NCI-H2227 treated with DMSO at 0.1 percent for 48 hours (cell line): ENCODE results near the gene SS18L1.
"Not testable (repeated sequence)": the region's sequence is repeated elsewhere in the genome, so short reads cannot be mapped to it uniquely, and the experiment has no call there.

Source experiments
- DNase-seq: peaks from one replicate; lab custom pipeline; 2025; lab: John Stamatoyannopoulos, UW

SS18L1 gene

DNA sequence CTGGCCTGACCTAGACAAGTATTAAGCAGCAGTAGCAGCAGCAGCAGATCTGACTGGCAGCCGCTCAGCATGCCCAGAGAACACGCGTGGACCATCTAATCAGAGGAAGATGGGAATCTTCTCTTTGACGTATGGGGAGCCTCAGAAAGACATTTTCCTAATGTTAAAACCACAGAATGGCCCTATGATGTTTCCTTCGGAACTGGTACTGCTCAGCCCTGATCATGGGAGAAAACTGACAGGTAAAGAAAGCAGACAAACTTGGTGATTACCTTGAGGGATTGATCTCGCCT is 6.5 kb upstream of the SS18L1 start:
- DNase-seq, result no peak

DNA sequence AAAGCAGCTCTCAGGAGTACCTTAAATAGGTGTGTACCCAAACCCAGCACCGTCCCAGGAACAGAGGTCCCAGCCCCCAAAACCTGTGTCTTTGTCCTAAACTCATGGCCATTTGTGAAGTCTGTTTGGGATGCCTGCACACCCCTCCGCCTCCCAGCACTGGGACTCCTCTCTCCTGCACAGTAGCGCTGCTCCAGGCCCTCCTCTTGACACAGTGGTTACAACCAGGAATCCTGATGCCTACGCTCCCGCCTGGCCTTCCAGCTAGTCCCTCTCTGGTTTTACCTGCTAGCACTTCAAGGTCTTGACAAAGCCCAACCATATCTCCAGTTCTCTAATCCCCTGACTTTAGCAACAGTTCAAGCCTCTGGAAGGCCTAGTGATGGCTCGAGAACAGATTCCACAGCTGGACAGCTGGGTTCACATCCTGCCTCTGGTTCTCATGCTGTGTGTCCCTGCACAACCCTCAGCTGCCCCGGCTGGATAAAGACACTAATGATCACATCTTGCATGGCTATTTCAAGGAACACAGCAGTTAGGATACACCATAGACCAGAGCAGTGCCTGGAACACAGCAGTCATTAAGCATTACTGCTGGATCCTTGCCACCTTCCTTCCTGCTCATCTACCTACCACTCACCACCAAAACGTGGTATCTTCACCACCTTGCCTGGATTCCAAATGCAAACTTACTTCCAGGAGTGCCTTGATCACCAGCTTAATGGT is 5.9 kb upstream of the SS18L1 start:
- no peak for DNase-seq

DNA sequence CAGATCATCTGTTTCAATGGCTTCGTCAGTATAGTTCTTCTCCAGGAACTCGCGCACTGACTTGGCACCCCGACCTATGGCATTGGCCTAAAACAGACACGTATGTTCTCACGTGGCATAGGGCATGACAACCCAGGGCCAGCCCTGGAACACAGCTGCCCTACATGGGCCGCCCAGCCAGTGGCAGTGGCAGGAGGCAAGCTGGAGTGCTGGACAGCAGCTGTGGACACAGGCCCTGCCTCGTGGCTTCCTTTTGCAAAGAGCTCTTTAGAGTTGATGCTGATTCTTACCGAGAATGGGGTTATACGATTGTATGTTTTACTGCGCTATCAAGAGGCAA is 5.4 kb upstream of the SS18L1 start:
- DNase-seq, result no peak

DNA sequence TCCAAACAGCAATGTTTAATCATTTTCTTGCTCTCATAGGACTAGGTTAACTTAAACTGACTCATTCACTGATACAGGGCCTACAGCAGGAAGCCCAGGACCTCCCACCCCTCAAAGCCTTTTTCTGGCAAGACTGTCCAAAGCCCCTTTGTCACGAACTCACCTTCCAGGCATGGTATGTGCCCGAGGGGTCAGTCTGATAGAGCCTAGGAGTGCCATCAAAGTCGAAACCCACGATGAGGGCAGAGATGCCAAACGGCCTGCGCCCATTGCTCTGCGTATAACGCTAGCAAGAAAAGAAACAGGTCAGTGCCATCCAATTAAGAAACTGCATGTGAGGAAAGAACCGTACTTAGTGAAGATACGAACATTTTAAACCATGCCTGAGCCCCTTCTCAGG is 4.7 kb upstream of the SS18L1 start:
- no peak for DNase-seq

DNA sequence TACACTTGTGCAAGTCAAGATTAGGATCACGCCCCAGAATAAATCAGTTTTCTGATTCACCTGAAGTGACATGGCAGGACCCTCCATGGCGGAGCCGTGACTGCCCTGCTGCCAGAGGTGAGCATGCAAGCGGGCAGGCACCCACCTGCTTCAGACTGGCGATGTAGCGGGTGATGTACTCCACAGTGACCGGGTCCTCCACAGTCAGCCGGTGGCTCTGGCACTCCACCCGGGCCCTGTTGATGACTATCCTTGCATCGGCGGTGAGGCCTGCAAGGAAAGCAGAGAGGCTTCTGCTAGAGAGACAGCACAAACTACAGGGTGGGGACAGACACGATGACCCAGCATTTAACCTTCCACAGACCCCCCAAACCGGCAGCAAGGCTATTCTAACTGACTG is 3.9 kb upstream of the SS18L1 start:
- no peak for DNase-seq

DNA sequence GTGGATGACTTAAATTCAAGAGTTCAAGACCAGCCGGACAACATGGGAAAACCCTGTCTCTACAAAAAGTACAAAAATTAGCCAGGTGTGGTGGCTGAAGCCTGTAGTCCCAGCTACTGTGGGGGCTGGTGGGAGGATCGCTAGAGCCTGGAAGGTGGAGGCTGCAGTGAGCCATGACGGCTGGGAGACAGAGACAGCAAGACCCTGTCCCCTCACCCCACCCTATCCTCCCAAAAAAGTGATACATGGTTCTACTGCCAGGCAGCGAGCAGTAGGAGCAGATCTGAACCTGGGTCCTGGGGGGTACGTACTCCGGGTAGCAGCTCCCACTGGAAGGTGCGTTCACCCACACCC is 2.5 kb upstream of the SS18L1 start:
- no peak for DNase-seq

DNA sequence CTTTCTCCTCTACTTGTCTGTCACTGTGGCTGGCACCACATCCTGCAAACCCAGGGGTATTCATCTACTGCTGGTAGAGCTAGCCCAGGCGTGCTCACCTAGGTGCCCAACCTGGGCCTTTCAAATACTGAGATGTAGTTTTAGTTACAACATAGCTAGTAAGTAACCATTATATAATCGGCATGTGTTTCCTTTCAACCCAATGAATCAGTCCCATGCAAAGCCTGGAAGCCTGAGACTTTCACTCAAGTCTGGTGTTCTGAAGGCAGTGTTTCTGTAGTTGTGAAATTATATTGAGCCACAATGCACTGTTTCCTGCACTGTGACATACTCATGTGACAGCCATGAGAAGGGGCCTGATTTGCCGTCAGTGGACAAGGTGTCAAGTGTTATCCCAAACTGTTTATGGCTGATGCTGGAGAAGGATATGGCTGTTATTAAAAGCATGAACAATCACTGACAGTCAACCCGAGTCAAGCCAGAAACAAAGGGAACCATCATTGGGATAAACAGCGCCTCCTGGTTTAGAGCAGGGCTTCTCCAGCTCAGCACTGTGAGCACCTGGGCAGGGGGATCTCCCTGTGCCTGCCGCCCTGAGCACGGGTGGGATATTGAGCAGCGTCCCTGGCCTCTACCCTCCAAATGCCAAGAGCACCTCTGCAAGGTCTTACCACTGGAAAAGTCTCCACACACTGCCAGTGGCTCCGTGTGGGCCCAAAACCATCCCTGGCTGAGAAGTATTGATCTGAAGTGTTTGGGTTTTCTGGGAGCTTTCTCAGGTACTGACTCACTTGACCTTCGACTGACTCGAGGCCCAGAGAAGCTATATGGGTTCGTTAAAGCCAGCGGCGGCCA is 1.9 kb upstream of the SS18L1 start:
- DNase-seq, result no peak

DNA sequence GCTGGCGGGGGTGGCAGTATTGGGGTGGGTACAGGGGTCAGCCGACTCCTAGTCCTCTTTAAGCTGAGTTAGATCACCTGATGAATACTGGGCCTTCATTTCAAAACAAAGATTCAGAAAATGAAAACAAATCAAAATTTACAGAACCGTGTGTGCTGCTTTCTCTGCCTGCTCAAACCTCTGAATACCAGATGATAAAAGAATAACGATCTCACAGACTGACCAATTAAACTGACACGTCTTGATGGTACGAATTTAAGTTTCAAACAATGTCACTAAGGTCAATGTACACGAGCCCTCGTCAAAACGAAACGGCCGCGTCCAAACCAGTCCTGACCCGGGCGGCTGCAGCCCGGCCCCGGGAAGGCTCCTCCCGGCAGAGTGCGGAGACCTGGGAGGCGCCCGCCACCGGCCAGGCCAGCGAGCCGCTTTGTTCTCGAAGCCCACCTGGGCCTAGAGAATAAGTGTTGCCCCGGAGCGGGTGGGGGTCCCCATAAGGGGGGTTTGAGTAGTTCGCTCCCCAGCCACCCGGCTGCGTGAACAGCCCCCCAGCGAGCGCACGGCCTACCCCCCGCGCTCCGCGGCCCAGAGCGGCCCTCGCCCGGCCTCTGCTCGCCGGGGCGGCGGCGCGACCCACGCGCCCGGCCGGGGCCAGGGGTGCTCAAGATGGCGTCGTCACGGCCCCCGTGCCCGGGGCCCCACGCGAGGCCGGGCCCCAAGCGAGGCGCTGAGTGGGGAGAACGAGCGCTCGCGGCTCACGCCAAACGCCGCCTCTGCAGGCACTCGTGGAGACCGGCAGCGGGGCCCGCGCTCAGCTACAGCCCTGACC is 1.1 kb upstream of the SS18L1 start:
- DNase-seq, result no peak

DNA sequence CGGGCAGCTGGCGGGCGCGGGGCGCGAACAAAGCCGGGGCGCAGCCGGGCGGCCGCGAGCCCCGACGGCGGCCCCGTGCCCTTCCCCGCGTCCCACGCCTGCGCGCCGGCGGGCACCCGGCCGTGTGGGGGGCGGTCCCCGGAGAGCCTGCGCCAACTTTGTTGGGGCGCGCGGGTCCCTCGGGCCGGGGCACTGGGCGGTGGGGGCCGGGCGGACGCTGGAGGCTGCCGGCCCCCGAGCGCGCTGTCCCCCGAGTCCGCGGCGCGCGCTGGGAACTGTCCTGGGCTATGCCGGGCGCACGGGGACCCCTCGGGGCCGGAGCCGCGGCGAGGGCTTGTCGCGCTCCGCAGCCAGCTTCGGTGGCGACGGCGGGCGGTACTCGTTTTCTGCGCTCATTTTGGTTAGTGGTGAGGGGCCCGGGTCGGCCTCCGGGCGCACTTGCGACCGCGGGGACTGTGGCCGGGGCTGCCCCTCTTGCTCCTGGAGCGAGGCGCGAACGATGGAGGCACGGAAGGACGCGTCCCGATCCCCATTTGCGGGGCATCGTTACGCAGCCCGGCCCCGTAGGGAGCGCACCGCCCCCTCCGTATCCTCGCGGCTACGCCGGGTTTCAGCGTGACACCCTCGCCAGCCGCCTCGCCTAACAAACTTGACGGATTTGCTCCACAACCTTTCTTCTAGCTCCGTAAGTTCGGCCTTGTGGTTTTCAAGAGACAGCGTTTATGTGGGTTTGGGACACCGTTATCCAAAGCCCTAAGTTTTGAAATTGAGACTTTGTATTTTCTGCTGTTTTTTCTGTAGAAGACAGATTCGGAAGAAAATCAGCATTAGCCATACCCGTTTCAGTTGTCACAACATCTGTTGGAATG is 622 bp downstream of the SS18L1 start:
- DNase-seq, result no peak

DNA sequence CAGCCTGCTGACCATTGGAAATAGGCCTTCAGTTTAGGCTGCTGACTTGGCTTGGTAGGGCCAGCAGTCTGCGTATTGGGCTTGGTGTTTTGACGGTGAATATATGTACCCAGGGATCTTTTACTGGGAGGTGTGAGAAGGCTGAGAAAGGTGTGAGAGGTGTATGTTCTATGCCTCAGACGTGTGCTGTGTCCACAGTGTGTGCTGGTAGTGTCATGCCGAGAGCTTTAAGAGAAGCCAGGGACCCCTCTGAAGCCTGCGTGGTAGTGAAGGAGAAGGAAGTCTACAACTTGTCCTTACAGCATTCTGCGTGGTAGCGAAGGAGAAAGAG is 2.1 kb downstream of the SS18L1 start:
- DNase-seq, result no peak

DNA sequence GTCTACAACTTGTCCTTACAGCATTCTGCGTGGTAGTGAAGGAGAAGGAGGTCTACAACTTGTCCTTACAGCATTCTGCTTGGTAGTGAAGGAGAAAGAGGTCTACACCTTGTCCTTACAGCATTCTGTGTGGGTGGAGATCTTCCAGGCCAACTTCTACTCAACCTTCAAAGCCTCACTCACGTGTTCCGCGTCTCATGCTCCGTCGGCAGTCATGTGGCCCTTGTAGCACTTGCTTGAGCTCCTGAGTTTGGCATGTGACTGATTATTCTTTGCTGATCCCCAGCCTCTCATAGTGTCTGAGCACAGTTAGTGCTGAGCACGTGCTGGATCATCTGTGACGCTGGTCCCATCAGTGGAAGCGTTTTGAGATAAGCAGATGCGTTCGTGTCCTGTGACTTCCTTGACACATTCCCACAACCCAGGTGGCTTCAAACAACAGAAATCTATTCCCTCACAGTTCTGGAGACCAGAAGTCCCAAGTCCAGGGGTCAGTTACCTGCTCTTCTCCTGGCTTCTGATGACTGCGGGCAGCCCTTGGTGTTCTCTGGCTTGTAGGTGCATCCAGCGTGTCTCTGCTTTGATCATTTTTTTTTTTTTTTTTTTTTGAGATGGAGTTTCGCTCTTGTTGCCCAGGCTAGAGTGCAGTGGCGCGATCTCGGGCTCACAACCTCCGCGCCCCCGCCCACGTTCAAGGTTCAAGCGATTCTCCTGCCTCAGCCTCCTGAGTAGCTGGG is 2.6 kb downstream of the SS18L1 start:
- DNase-seq, result no peak

DNA sequence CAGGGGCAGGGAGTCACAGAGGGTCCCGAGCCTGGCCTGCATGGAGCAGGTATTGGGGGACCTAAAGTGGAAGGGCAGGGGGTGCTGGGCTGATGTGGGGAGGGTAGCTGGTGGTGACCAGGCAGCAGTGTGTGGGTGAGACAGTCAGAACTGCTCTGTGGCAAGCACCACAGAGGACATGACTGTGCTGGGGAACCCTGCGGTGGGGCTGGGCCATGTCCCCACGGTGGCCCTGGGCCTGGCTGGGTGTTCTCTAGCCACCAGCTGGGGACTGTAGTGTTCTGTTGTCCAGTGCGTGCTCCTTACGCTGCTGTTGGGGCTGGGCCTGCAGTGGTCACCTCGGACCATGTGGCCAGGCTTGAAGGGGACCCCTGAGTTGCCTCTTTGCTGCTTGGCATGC is 3.6 kb downstream of the SS18L1 start:
- no peak for DNase-seq

DNA sequence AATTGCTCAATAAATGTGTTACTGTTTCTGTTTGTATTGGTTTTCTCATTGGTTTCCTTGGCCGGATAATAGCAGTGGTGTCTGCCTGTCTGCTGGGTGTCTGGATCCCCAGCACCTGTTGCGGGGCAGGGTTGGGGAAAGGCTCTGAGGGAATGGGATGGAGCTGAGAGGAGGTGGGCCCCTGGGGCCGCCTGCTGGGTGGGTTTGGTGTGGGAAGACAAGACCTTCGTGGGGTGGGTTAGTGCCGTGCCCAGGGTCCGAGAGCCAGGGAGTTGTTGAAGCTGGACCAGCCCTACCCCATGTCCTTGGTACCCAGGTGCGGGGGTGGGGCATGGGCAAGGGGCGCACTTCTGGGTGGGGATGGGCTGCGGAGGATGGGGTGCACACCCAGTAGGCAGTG is 4.0 kb downstream of the SS18L1 start:
- no peak for DNase-seq

DNA sequence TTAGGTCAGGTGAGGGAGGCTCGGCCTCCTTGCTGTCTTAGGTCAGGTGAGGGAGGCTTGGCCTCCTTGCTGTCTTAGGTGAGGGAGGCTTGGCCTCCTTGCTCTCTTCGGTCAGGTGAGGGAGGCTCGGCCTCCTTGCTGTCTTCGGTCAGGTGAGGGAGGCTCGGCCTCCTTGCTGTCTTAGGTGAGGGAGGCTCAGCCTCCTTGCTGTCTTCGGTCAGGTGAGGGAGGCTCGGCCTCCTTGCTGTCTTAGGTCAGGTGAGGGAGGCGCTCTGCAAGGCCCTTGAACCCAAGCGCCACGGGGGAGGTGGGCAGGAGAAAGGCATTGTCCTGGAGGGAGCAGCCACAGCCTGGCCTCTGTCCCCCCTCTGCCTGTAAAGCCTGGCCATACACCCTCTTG is 4.8 kb downstream of the SS18L1 start:
- not testable (repeated sequence) for DNase-seq

DNA sequence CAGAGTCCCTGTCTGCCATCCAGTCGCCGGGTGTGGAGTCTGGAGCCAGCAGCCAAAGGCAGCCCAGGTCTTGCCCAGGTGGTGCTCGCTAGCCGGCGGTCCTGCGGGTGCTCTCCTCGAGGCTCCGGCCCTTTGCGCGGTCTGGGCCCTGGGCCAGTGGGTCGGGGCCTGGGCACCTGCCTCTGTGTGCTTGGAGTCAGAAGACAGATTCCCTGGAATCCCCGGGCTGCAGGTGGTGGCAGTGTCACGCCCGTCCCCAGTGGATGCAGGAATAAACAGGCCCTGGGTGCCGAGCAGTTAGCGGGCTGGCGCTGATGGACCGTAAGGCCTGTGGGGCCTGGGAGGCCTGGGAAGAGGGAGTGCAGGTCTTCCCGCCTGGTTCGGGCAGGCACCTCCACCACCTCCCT is 5.3 kb downstream of the SS18L1 start:
- no peak for DNase-seq

DNA sequence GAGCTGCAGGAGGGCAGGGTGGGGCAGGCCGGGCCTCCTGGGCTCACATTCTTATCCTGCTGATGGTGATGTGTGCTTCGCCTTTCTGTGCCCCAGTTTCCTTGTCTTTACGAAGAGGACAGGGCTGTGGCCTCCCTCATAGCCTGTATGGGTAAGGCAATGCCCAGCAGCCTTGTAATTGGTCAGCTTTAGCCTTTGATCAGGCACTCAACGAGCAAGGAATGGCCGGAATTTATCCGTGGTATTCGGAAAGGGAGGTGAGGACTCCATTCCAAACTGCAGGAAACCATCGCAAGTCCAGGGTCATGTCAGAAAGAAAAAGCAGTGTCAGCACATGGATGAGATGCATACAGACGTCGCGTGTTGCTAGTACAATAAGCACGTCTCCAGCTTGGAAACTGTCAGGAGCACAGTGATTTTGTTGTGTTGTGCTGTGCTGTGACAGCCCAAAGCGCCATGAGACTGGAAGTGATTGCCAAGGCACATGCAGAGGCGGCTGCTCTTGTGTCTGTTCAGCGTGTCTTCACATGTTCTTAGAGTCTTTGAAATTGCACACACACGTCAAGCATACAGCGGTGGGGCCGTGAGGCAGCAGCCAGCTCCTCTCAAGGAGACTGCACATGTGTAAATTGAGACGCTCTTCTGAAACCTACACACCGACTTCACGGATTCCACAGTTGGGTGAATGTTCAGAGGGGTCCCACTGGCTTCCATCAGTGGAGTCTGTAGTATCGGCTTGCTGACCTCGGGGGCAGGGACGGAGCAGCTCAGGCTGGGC is 6.2 kb downstream of the SS18L1 start:
- DNase-seq, result no peak

DNA sequence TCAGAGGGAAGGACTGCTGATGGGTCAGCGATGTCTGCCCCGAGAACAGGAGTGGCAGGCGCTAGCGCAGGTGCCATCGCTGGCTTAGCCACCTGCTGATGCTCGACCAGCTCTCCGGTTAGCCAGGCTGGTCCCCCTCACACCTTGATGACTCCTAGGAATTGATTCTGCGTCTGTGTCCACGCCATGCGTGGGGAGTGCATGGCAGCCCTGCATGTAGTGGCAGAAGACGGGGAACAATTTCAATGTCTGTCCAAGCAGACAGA is 6.7 kb downstream of the SS18L1 start:
- no peak for DNase-seq

DNA sequence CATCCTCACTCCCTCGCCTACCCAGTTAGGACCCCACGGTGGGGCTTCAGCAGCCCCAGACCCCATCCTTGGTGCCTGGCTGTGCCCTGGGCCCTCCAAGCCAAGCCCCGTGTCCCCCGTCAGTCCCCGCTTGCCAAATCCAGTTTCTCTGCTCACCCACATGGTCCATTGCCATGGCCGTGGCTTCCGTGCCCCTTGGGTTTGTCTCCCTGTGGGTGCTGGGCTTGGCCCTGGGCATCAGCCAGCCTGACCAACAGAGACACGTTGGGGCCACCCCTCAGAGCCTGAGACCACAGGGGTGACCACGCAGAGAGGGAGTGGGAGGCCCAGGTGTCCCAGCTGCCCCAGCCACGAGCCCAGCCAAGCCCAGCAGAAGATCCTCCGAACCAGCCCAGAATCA is 7.7 kb downstream of the SS18L1 start:
- no peak for DNase-seq

DNA sequence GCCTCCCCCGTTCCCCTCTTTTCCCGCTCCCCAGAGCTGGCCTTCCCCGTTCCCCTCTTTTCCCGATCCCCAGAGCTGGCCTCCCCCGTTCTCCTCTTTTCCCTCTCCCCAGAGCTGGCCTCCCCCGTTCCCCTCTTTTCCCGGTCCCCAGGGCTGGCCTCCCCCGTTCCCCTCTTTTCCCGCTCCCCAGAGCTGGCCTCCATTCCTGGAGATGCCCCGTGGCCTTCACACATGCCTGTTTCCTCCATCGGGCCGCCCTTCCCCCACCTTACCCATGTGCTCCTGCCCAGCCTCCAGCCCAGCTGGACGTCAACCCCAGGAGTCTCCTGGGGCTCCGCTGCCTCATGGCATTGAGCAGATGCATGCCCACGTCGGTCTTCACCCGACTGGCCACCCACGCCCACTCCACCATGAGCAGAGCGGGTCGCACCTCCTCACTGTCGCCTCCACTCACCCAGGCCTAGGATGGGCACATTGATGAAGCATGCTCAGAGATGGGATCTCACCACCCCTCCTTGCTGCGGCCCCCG is 8.3 kb downstream of the SS18L1 start:
- no peak for DNase-seq

DNA sequence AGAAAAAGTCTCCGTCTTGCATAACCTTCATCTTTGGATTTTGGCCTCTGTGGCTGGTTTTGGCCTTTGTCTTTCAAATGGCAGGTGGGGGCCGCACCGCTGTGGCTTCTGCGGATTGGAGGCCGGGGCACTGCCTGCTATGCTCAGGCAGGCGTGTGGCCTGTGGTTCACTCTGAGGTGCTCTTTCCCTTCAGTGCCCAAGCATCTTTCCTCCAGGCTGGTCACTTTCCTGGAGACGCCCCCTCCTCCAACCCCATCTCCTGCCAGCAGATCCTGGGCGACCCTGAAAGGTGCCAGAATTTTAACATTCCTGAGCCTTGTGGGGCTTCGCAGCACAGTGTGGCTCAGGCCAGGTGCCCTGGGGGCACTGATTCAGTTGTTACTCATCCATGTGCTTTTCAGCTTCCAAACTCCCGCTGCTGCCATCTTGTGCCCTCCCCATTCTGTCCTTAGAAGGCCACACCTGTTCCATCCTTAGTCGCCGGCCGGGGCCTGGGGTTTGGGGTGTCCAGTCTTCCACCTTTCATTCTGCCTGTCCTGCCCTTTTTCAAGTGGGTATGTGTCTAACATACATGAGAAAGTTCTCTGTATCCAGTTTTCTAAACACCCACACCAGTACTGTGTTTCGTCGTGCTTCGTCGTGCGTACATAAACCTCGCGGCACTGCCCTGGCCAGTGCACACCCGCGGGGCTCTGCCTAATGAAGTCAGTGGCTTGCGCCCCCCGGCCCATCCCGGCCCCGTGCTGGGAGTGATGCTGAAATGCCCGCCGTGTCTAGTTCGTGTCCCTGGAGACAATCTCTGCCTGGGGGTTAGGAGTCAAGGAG is 12.1 kb downstream of the SS18L1 start:
- no peak for DNase-seq
